ENCODE results near the gene URB2. TPM values are rescaled to one million over a fixed set of nuclear protein-coding genes. Genes with fewer than 3 reads are reported as not detected.
"Not testable (repeated sequence)": the region's sequence is repeated elsewhere in the genome, so short reads cannot be mapped to it uniquely, and the experiment has no call there.

URB2 gene
- total RNA-seq, 1 donor from 2014 or later = 12.4 TPM

- no peak for DNase-seq
These were observed 8.5 kb upstream of the URB2 start for GRCh38 chr1:229617351-229618100.

GRCh38 chr1:229619002-229619401 is 7.0 kb upstream of the URB2 start:
- no peak for DNase-seq

GRCh38 chr1:229619614-229620013 is 6.4 kb upstream of the URB2 start:
- DNase-seq = no peak

GRCh38 chr1:229620876-229621275 is 5.2 kb upstream of the URB2 start:
- DNase-seq = no peak

- no peak for DNase-seq
These were observed 4.4 kb upstream of the URB2 start for GRCh38 chr1:229621663-229622062.

- not testable (repeated sequence) for DNase-seq
These were observed 3.4 kb upstream of the URB2 start for GRCh38 chr1:229622641-229623120.

- DNase-seq = no peak
These were observed 2.8 kb upstream of the URB2 start for GRCh38 chr1:229623225-229623624.

- no peak for DNase-seq
These were observed 2.2 kb upstream of the URB2 start for GRCh38 chr1:229623838-229624237.

- no peak for DNase-seq
These were observed 1.5 kb upstream of the URB2 start for GRCh38 chr1:229624521-229625070.

- DNase-seq = peak; percentile 50
These were observed 754 bp upstream of the URB2 start for GRCh38 chr1:229625071-229625914.

- DNase-seq = peak; percentile 10
These were observed 956 bp downstream of the URB2 start for GRCh38 chr1:229627003-229627402.

GRCh38 chr1:229629261-229629660 is 3.2 kb downstream of the URB2 start:
- DNase-seq = no peak

- no peak for DNase-seq
These were observed 5.1 kb downstream of the URB2 start for GRCh38 chr1:229631148-229631547.

GRCh38 chr1:229631966-229632365 is 5.9 kb downstream of the URB2 start:
- DNase-seq = no peak

- DNase-seq = no peak
These were observed 10.0 kb downstream of the URB2 start for GRCh38 chr1:229636042-229636441.

- no peak for DNase-seq
These were observed 11.7 kb downstream of the URB2 start for GRCh38 chr1:229637746-229638145.

GRCh38 chr1:229640455-229640854 is 14.4 kb downstream of the URB2 start:
- no peak for DNase-seq

- no peak for DNase-seq
These were observed 15.3 kb downstream of the URB2 start for GRCh38 chr1:229641306-229641705.

GRCh38 chr1:229642376-229642775 is 16.3 kb downstream of the URB2 start:
- DNase-seq = no peak

- no peak for DNase-seq
These were observed 16.9 kb downstream of the URB2 start for GRCh38 chr1:229642970-229643369.

GRCh38 chr1:229643996-229644745 is 18.1 kb downstream of the URB2 start:
- no peak for DNase-seq

GRCh38 chr1:229645324-229645993 is 19.4 kb downstream of the URB2 start:
- no peak for DNase-seq
